GM19395 (cell line): Measurements from ENCODE around the gene HEBP2.

ENCODE experiments used
- ATAC-seq: cut with Tn5 transposase; IDR thresholded peaks from one replicate; pipeline ENCODE4 v1.9.1; 2021; ENCODE audit warnings: mild to moderate bottlenecking, moderate library complexity; ENCODE audit not compliant: unreplicated experiment

HEBP2 gene

GRCh38 chr6:138451043-138451442 is 47.0 kb downstream of the HEBP2 start:
- no peak for ATAC-seq

DNA sequence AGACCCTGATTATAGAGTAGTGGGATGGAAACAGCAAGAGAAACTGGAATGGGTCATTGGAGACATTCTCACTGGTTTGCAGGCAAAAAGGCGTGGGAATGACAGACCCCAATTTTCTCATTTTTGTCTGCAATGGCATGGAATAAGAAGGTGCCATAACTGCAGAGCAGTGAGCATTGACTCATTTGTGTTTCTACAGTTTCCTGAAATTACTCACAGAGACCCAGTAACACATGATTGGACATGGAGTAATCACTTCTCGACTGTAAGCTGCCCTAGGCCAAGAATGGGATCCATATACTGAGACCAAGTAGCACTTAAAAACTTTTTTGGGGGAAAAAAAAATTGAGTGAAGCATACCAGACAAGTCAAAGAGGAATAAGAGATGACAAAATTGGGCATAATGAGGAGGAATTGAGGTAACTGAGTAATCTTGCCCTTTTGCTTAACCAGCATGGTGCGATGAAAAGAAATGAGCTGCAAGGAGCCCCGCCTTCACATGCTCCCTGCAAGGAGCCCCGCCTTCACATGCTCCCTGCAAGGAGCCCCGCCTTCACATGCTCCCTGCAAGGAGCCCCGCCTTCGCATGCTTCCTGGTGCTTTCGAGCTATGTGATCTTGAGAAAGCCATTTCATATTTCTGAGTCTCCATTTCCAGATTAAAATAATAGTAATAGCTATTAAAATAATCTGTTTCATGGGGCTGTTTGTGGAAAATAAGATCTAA is 51.1 kb downstream of the HEBP2 start:
- peak; percentile 40 for ATAC-seq

DNA sequence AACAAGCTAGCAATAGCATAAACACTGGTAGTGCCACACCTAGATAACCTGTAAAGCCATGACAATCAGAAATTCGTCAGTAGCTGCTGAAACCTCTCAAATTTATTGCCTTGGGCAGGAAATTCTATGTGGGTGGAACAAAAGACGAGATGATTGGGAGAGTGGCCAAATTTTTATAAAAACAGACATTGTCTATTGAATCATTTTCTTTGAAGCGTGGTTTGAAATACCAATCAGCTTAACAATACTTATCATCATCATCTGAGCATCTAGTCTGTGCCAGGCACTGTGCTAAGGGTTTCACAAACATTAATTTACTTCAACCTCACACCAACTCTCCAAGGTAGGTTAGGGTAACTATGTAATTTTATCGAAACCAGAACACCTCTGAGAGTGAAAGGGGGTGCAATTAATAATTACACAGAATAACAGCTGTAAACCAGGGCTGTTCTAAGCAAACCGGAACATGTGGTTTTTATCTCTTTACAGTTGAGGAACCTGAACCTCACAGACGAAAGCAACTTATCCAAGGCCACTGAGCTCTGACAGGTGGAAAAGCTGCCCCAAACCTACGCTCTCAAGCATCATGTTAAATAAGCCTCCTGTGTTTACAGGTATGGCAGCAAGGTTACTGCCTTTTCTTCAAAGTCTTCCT is 51.9 kb downstream of the HEBP2 start:
- peak; percentile 98 for ATAC-seq

DNA sequence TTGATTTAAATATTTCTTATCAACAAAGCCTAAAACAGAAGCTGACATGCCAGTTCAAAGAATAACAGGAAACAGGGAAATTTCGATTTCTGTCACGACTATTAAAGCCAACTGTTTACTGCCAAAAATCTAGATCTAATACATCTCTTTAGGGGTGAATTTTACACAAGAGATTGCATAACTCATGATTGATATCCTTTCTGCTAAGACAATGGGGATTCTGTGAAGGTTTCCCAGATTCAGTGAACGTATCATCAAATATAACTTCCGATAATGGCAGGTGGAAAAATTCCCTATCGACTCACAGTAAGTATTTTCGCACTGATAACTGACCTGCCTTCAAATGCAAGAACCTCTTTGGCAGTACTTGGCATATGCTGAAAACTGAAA is 52.4 kb downstream of the HEBP2 start:
- peak; percentile 19 for ATAC-seq

GRCh38 chr6:138461647-138462046 is 57.6 kb downstream of the HEBP2 start:
- no peak for ATAC-seq

DNA sequence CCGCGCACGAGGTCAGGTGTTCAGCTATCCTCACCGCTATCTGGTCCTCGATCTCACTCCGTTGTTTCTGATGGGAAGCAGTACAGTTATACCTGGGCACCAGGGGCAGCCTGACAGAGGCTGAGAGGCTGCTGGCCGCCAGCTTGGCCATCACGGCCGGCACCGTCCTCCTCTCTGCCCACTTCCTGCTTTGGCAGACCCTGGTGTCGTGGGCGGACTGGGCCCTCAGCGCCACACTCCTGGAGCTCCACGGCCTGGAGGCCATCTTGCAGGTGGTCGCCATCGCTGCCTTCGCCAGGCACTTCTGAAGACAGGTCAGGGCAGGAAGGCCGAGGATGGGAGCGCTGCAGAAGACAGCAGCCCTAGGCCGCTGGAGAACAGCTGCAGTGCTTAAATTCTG is 60.1 kb downstream of the HEBP2 start:
- no peak for ATAC-seq

DNA sequence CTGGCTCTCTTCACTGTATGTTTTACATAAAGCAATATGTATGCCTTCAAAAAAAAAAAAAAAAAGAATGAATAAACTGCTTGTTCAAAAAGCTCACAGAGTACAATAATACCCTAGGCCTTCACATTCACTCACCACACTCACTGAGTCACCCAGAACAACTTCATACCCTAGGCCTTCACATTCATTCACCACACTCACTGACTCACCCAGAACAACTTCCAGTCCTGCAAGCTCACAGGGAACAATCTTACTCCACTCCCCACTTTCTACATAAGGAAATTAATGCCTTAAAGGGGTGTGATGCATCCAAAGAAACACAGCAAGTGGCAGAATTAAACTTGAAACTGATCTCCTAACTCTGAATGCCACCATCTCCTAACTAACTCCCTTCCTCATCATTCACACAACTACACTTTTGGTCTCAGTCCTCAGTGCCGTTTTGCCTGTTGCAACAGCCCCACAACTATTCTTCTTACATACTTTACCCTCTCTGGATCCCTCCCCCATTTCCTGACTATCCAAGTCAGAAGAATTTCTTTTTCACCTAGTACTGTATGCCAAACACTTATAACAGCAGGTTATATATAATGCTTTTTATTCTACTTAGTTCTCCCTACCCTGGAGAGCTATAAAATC is 61.1 kb downstream of the HEBP2 start:
- ATAC-seq, result no peak

- ATAC-seq, result no peak
These were observed 63.9 kb downstream of the HEBP2 start for GRCh38 chr6:138467901-138468300.

DNA sequence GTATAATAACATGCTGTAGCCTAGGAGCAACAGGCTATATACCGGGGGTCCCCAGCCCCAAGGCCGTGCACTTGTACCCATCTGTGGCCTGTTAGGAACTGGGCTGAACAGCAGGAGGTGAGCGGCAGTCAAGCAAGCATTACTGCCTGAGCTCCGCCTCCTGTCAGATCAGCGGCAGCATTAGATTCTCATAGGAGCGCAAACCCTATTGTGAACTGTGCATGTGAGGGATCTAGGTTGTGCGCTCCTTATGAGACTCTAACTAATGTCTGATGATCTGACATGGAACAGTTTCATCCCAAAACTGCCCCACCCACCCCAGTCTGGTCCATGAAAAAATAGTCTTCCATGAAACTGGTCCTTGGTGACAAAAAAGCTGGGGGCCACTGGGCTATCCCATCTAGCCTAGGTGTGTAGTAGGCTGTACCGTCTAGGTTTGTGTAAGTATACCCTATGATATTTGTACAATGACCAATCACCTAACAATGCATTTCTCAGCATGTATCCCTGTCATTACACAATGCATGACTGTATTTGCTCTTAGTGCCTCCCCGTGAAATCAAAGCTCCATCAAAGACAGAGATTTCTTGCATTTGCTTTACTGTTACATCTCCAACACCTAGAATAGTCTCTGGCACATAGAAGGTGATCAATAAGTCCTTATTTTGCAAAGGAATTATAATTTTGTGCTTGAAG is 64.4 kb downstream of the HEBP2 start:
- no peak for ATAC-seq
